K562 (cell line): Measurements from ENCODE around the gene CCDC159. TPM values are rescaled to one million over a fixed set of nuclear protein-coding genes. Genes with fewer than 3 reads are reported as not detected.

Experiments
- ARID4B ChIP-seq: sonication (generic); formaldehyde crosslinking; IDR thresholded peaks from 2 replicates; pipeline ENCODE4 v1.8.0; 2022; ENCODE audit warnings: mild to moderate bottlenecking, missing genetic modification reagents
- CC2D1A ChIP-seq: fragments of 450-650 bp; IDR thresholded peaks from 2 replicates; pipeline ENCODE4 v1.6.1; 2017; ENCODE audit warnings: mild to moderate bottlenecking
- ERF ChIP-seq: fragments of 450-650 bp; formaldehyde crosslinking; IDR thresholded peaks from 2 replicates; pipeline ENCODE4 v1.4.0; 2020; ENCODE audit warnings: mild to moderate bottlenecking, mixed read lengths
- GTF2F1 ChIP-seq: IDR thresholded peaks from 2 replicates; pipeline ENCODE4 v1.6.1; 2011; ENCODE audit warnings: low read depth, low read length, improper control_type of control experiment
- HMGXB4 ChIP-seq: sonication (generic); formaldehyde crosslinking; IDR thresholded peaks from 2 replicates; pipeline ENCODE4 v1.8.1; 2023; ENCODE audit warnings: mild to moderate bottlenecking, missing genetic modification reagents
- KAT7 ChIP-seq: sonication (generic); formaldehyde crosslinking; IDR thresholded peaks from 2 replicates; pipeline ENCODE4 v1.8.0; 2022; ENCODE audit warnings: missing genetic modification reagents, mild to moderate bottlenecking, borderline replicate concordance
- MAX ChIP-seq: sonication (generic); formaldehyde crosslinking; IDR thresholded peaks from 2 replicates; pipeline ENCODE4 v1.9.0; 2022; ENCODE audit warnings: mild to moderate bottlenecking, missing genetic modification reagents
- PHTF2 ChIP-seq: fragments of 250-450 bp; sonication (Bioruptor Pico); IDR thresholded peaks from 2 replicates; pipeline ENCODE4 v1.5.0; 2021; ENCODE audit warnings: mild to moderate bottlenecking
- TSHZ1 ChIP-seq: fragments of 250-450 bp; sonication (Bioruptor Pico); IDR thresholded peaks from 2 replicates; pipeline ENCODE4 v1.4.0; 2020; ENCODE audit warnings: mild to moderate bottlenecking, moderate library complexity
- ZMIZ1 ChIP-seq, 2 experiments: fragments of 150-350 bp in 1 of 2; IDR thresholded peaks; 2 replicates each; pipeline ENCODE4 v1.6.1; 2012 to 2016; ENCODE audit warnings: low read depth in 2 of 2, low read length in 2 of 2, mild to moderate bottlenecking in 1 of 2, moderate library complexity in 1 of 2
- ZNF324 ChIP-seq: fragments of 250-450 bp; sonication (Bioruptor Pico); IDR thresholded peaks from 2 replicates; pipeline ENCODE4 v1.4.0; 2020; ENCODE audit warnings: mild to moderate bottlenecking
- ZNF561 ChIP-seq: fragments of 450-650 bp; formaldehyde crosslinking; conservative IDR thresholded peaks from 2 replicates; pipeline ENCODE4 v1.4.0; 2020; ENCODE audit warnings: mild to moderate bottlenecking, moderate library complexity
- polyA plus RNA-seq, 8 experiments: library from polyadenylated mRNA; depleted of rRNA in 4 of 8; stranded (reverse) in 5 of 8; unstranded in 3 of 8; fragments of >200 nt; fragmentation: Nextera tagmentation in 2 of 8; fragmentation: Illumina TruSeq in 1 of 8; extraction: Ambion mirVana in 2 of 8; extraction: Trizol in 1 of 8; gene quantifications; 2 replicates each; pipeline versions ENCODE4 v1.2.1 to v1.2.3, GENCODE V29; 2011 to 2014; ENCODE audit warnings: inconsistent platforms in 1 of 8, missing spikeins in 1 of 8
- total RNA-seq, 7 experiments: library from RNA; depleted of rRNA in 6 of 7; stranded (reverse); fragments of >200 nt in 6 of 7; fragmentation: Illumina TruSeq in 2 of 7; extraction: Trizol in 2 of 7; gene quantifications; 2 replicates each; pipeline versions ENCODE4 v1.2.1 to v1.2.3, GENCODE V29; 2011 to 2021; ENCODE audit warnings: low replicate concordance in 1 of 7

Gene CCDC159
- total and polyA plus RNA-seq, 9 of the 15 experiments (the other 6 are each of a cell fraction or from before 2014, with no cell fraction given): 0.68 to 10.1 (median 4.7) TPM

- TF ChIP-seq ARID4B (CRISPR knock-in tag) (peak; percentile 84; the same call in 1 of the 2 replicates), GTF2F1 (0 out of 2 replicates have a peak, but pooled peaks have one; percentile 57), PHTF2 (CRISPR knock-in tag) (no peak), ERF (CRISPR knock-in tag) (no peak), ZMIZ1 (IDR thresholded peaks at IDR 0.05; ENCODE audit: low read depth in 2 of 2, low read length in 2 of 2) (peak in 1 of 2 experiments; percentile 20; a peak in 1 of 4 replicates), ZNF561 (CRISPR knock-in tag) (0 out of 2 replicates have a peak, but pooled peaks have one; percentile 37), HMGXB4 (CRISPR knock-in tag) (0 out of 2 replicates have a peak, but pooled peaks have one; percentile 32), ZNF324 (CRISPR knock-in tag) (peak; percentile 19; the same call in 1 of the 2 replicates), KAT7 (CRISPR knock-in tag) (no peak; the same call in 1 of the 2 replicates), CC2D1A (no peak), MAX (peak; percentile 86), TSHZ1 (CRISPR knock-in tag) (no peak)
Observed at GRCh38 chr19:11374433-11375142, 28.3 kb downstream of the CCDC159 start, which contains the start of gene SWSAP1 (continued).
